Measurements from ENCODE around the gene EDRF1.

DNA sequence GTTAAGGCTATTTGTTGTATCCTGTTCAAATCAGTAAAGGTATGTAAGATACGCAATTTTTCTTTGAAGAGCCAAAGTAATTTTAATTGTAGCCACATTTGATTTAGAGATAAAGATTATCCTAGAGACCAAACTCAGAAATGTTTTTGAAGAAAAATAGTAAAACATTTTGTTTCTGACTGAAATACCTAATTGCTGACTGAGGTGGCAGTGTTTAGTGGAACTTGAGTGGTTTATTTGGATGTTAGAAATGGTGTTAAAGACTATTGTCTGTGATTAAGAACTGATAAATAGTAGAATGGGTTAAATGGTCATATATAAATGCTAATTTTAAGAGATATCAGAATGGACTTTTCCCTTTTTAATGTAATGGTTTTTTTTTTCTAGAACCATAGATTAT is 15.3 kb downstream of the EDRF1 start:
- TF ChIP-seq, protein P1, sequence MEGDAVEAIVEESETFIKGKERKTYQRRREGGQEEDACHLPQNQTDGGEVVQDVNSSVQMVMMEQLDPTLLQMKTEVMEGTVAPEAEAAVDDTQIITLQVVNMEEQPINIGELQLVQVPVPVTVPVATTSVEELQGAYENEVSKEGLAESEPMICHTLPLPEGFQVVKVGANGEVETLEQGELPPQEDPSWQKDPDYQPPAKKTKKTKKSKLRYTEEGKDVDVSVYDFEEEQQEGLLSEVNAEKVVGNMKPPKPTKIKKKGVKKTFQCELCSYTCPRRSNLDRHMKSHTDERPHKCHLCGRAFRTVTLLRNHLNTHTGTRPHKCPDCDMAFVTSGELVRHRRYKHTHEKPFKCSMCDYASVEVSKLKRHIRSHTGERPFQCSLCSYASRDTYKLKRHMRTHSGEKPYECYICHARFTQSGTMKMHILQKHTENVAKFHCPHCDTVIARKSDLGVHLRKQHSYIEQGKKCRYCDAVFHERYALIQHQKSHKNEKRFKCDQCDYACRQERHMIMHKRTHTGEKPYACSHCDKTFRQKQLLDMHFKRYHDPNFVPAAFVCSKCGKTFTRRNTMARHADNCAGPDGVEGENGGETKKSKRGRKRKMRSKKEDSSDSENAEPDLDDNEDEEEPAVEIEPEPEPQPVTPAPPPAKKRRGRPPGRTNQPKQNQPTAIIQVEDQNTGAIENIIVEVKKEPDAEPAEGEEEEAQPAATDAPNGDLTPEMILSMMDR (IDR thresholded peaks at IDR 0.05): no peak
- TF ChIP-seq POLR2A (IDR thresholded peaks at IDR 0.05) (no peak), POLR2AphosphoS5 (IDR thresholded peaks at IDR 0.05) (no peak), EP300 (IDR thresholded peaks at IDR 0.05) (no peak)

Measured in gastroesophageal sphincter (tissue), 3 donors.